ENCODE data around the gene CLEC3B.

GRCh38 chr3:45011756-45012508 is 14.2 kb upstream of the CLEC3B start:
- TF ChIP-seq ZNF138 (tag by site-specific recombination; IDR thresholded peaks at IDR 0.05; ENCODE audit: borderline replicate concordance) (no peak), CTCF (tag by site-specific recombination; IDR thresholded peaks at IDR 0.05) (no peak)
